Parathyroid adenoma (tissue), 2 donors: Measurements from ENCODE around the gene TMEM141.

Source experiments
- H2AFZ ChIP-seq: fragments of 300-600 bp; sonication (generic); one replicate; pipeline ENCODE4 v1.7.0; 2017; ENCODE audit warnings: antibody characterized with exemption, mild to moderate bottlenecking
- H3K27ac ChIP-seq: fragments of 300-600 bp; sonication (generic); one replicate; pipeline ENCODE4 v1.7.0; 2017
- H3K27me3 ChIP-seq: fragments of 300-600 bp; sonication (generic); one replicate; pipeline ENCODE4 v1.7.0; 2017; ENCODE audit warnings: low read length; ENCODE audit not compliant: control insufficient read depth, insufficient read depth
- H3K36me3 ChIP-seq: fragments of 300-600 bp; sonication (generic); one replicate; pipeline ENCODE4 v1.7.0; 2017; ENCODE audit warnings: low read length; ENCODE audit not compliant: control insufficient read depth, insufficient read depth
- H3K4me1 ChIP-seq: fragments of 300-600 bp; sonication (generic); one replicate; pipeline ENCODE4 v1.7.0; 2017; ENCODE audit warnings: control low read depth
- H3K4me2 ChIP-seq: fragments of 300-600 bp; sonication (generic); one replicate; pipeline ENCODE4 v1.7.0; 2017; ENCODE audit warnings: low read length
- H3K4me3 ChIP-seq: fragments of 300-600 bp; sonication (generic); one replicate; pipeline ENCODE4 v1.7.0; 2017; ENCODE audit warnings: low read depth, low read length
- H3K79me2 ChIP-seq: fragments of 300-600 bp; sonication (generic); one replicate; pipeline ENCODE4 v1.7.0; 2017; ENCODE audit warnings: control low read depth
- H3K9ac ChIP-seq: fragments of 300-600 bp; sonication (generic); one replicate; pipeline ENCODE4 v1.7.0; 2017; ENCODE audit warnings: mild to moderate bottlenecking
- H3K9me3 ChIP-seq: fragments of 300-600 bp; sonication (generic); one replicate; pipeline ENCODE4 v1.7.0; 2017; ENCODE audit warnings: low read length; ENCODE audit not compliant: control insufficient read depth
- TF ChIP-seq, protein P1 (sequence below): fragments of 300-600 bp; sonication (generic); IDR thresholded peaks from one replicate; pipeline ENCODE4 v1.7.0; 2017; ENCODE audit warnings: antibody characterized with exemption, mild to moderate bottlenecking
- donor health status: primary hyperparathyroidism.

The TMEM141 gene

DNA sequence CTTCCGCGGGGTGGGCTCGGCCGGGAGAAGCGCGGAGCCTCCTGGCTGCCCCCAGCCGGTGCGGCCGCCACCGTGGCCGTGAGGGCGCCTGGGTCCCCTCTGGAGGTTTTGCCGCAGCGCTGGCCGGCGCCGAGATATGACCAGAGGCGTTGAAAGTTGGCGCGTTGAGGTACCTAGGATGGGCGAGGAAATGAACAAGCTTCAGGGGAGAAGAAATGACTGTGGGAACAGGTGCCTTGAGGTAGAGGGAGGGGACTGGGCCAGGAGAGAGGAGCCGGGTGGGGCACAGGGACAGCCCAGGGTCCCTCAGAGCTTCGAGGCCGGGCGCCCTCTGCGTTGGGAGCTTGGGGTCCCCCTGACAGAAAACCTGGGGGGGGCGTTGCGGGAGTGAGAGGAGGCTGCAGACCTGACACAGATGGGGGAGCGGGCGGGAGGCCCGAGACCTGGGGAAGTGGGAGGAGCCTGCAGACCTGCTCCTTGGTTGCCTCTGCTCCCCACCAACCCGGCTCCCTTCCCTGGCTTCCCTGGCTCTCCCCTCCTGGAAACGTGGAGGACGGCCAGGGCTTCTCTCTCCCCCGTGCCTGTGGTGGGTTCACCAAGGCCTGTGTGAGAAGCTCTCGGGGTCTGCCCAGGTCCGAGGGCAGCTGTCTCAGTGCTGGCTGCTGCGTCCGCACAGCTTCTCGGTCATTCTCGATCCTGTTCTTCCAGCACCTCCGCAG, 30.8 kb downstream of the TMEM141 start:
- TF ChIP-seq, protein P1, sequence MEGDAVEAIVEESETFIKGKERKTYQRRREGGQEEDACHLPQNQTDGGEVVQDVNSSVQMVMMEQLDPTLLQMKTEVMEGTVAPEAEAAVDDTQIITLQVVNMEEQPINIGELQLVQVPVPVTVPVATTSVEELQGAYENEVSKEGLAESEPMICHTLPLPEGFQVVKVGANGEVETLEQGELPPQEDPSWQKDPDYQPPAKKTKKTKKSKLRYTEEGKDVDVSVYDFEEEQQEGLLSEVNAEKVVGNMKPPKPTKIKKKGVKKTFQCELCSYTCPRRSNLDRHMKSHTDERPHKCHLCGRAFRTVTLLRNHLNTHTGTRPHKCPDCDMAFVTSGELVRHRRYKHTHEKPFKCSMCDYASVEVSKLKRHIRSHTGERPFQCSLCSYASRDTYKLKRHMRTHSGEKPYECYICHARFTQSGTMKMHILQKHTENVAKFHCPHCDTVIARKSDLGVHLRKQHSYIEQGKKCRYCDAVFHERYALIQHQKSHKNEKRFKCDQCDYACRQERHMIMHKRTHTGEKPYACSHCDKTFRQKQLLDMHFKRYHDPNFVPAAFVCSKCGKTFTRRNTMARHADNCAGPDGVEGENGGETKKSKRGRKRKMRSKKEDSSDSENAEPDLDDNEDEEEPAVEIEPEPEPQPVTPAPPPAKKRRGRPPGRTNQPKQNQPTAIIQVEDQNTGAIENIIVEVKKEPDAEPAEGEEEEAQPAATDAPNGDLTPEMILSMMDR, result no peak
- Histone ChIP-seq H3K4me1 (no peaks in the 10 kb centered on the region), H2AFZ (no peak overlapping the region), H3K9me3 (no peaks in the 10 kb centered on the region), H3K4me2 (no peak overlapping the region), H3K4me3 (no peak overlapping the region), H3K36me3 (no peaks in the 10 kb centered on the region), H3K27ac (no peak overlapping the region), H3K79me2 (no peaks in the 10 kb centered on the region), H3K27me3 (no peaks in the 10 kb centered on the region), H3K9ac (no peak overlapping the region)

DNA sequence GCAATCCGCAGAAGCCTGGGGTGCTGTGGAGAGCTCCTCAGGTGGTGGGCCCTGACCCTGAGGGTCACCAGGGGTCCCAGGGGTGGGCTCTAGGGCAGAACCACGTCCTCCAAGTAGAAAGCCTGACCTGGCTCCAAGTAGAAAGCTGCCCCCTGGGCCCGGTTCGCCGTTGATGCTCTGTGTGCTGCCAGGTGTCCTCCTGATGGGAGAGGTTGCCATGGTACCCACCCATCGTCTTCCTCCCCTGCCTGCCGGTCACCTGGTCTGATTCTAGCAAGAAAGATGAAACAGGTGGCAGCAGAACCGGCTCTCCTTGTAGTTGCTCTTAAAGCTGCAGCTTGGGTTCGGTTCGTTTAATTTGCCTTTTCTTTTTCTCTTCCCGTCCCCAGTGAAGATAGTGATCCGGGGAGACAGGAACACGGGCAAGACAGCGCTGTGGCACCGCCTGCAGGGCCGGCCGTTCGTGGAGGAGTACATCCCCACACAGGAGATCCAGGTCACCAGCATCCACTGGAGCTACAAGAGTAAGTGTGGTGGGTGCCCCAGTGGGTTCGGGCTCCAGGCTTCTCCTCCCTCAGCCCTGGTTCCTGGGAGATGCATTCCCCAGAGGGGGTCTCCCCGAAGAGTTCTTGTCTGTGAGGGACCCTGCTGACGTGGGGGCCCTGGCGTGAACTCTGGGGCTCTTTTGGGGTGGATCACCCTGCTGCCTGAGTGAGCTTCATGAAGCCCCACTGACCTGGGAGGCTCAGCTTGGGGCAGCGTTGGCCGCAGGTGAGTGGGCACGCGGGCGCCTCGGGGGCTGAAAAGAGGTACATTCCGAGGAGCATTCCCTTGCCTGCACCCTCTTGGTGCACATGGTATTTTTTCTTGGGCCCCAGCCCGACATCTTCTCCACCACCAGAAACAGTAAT, 32.2 kb downstream of the TMEM141 start:
- Histone ChIP-seq H3K79me2 (no peaks in the 10 kb centered on the region), H3K4me3 (no peak overlapping the region)

DNA sequence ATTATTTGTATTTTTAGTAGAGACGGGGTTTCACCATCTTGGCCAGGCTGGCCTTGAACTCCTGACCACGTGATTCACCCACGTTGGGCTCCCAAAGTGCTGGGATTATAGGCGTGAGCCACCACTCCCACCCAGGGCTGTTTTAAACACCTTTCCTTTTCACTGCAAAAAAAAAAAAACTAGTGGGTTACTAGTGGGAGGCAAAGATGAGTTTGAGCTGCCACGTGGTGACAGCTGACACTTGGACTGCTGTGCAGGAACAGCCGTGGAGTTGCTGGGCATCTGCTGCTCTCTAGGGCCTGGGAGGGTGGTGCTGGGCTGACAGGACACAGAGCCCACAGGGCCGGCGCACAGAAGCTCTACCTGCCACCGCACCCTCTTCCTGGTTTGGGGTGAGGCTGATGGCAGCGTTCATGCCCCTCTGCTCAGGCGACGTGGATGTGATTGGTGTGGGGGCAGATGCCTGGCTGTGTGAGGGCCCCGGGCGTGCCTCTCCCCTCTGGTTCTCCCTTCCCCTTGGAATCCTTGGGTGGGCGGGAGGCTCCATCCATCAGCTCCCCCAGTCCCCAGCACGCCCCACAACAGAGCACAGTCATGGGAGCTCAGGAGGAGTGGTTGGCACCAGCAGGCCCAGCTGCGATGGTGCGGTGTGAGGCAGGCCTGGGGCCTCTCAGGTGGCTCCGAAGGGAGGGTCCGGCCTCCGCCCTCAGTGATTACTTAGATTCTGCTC, 33.5 kb downstream of the TMEM141 start:
- TF ChIP-seq, protein P1, result no peak
- Histone ChIP-seq H3K27me3 (no peaks in the 10 kb centered on the region), H3K9me3 (no peaks in the 10 kb centered on the region), H3K27ac (no peak overlapping the region), H3K79me2 (no peaks in the 10 kb centered on the region), H3K4me2 (no peak overlapping the region), H3K4me3 (no peak overlapping the region), H3K9ac (no peak overlapping the region), H2AFZ (no peak overlapping the region), H3K36me3 (no peaks in the 10 kb centered on the region), H3K4me1 (no peaks in the 10 kb centered on the region)

More for the DNA sequence above, 32.2 kb downstream of the TMEM141 start:
- Histone ChIP-seq H2AFZ (no peak overlapping the region), H3K27me3 (no peaks in the 10 kb centered on the region), H3K9ac (no peak overlapping the region), H3K4me1 (no peaks in the 10 kb centered on the region), H3K4me2 (no peak overlapping the region), H3K27ac (no peak overlapping the region), H3K36me3 (no peaks in the 10 kb centered on the region), H3K9me3 (no peaks in the 10 kb centered on the region)
- TF ChIP-seq, protein P1, result no peak

DNA sequence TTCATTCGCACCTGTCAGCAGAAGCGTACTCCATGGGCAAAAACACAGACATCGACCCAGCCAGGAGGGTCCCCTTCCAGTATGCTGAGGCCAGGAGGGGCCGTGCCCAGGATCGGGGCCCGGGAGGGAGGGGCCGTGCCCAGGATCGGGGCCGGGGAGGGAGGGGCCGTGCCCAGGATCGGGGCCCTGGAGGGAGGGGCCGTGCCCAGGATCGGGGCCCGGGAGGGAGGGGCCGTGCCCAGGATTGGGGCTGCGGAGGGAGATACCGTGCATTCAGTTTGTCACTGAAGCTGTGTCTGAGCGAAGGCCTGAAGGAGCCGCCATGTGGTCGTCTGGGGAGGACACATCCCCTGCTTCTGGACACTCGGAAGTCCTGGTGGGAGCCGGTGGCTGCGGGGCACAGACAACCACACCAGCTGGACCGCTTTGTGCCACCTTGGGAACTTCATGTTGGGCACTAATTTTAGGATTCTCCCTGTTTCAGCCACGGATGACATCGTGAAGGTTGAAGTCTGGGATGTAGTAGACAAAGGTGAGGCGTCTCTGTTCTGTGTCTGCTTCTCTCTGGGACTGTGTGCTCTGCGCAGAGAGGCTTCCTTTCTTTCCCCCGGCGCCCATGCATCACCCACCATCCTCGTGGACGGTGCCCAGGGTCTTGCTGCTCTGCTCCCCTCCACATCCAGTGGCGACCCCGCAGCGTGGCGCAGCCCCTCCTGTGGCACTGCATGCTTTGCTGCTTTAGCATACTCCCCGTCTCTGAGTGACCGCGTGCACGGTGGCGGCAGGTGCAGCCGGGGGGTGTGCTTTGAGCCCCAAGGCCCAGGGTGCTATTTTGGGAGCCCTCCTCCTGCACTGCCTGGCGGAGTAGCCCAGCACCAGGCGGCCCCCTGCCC, 34.4 kb downstream of the TMEM141 start:
- Histone ChIP-seq H3K79me2 (no peaks in the 10 kb centered on the region), H3K9me3 (no peaks in the 10 kb centered on the region), H2AFZ (no peak overlapping the region), H3K36me3 (no peaks in the 10 kb centered on the region), H3K27me3 (no peaks in the 10 kb centered on the region), H3K9ac (no peak overlapping the region), H3K4me1 (no peaks in the 10 kb centered on the region), H3K27ac (no peak overlapping the region), H3K4me3 (no peak overlapping the region), H3K4me2 (no peak overlapping the region)
- TF ChIP-seq, protein P1, result no peak
